Thymus (tissue), 11 donors: ENCODE results near the gene GRM5. TPM values are rescaled to one million over a fixed set of nuclear protein-coding genes. Genes with fewer than 3 reads are reported as not detected.
"Not testable (repeated sequence)": the region's sequence is repeated elsewhere in the genome, so short reads cannot be mapped to it uniquely, and the experiment has no call there.

ENCODE experiments used
- DNase-seq, 9 donors: peaks; one replicate each; pipeline ENCODE4 v3.0.0-alpha.2; 2013; ENCODE audit warnings: low spot score in 9 of 9, low read depth in 6 of 9, missing footprints in 1 of 9
- H3K27ac ChIP-seq, 2 donors: one replicate each; pipeline ENCODE4 v1.5.1; 2013; ENCODE audit warnings: control low read depth in 1 of 2, low read depth in 1 of 2, low read length in 1 of 2, mild to moderate bottlenecking in 1 of 2, moderate library complexity in 1 of 2
- H3K27me3 ChIP-seq, 2 donors: one replicate each; pipeline ENCODE4 v1.5.1; 2013; ENCODE audit warnings: low read length in 1 of 2; ENCODE audit not compliant: control insufficient read depth in 2 of 2, insufficient read depth in 1 of 2
- H3K36me3 ChIP-seq, 2 donors: one replicate each; pipeline ENCODE4 v1.5.1; 2013; ENCODE audit warnings: low read length in 1 of 2, mild to moderate bottlenecking in 1 of 2, moderate library complexity in 1 of 2; ENCODE audit not compliant: control insufficient read depth in 2 of 2, insufficient read depth in 2 of 2
- H3K4me1 ChIP-seq, 2 donors: one replicate each; pipeline ENCODE4 v1.5.1; 2013; ENCODE audit warnings: low read length in 2 of 2; ENCODE audit not compliant: control insufficient read depth in 2 of 2, insufficient read depth in 2 of 2
- H3K4me3 ChIP-seq, 2 donors: one replicate each; pipeline ENCODE4 v1.5.1; 2013; ENCODE audit warnings: low read length in 2 of 2, control low read depth in 1 of 2, mild to moderate bottlenecking in 1 of 2
- H3K9me3 ChIP-seq, 2 donors: one replicate each; pipeline ENCODE4 v1.5.1; 2013; ENCODE audit warnings: low read length in 1 of 2, mild to moderate bottlenecking in 1 of 2; ENCODE audit not compliant: control insufficient read depth in 2 of 2, insufficient read depth in 1 of 2
- WGBS: extraction: QIAGEN DNeasy Blood & Tissue Kit; methylation state at CpG from one replicate; pipeline ENCODE4 v1.1.7; 2013; 5-methylcytosine and 5-hydroxymethylcytosine counted together
- polyA plus RNA-seq: library from polyadenylated mRNA; stranded (reverse); fragments of 200-250 nt; gene quantifications from one replicate; pipeline ENCODE4 v1.2.3, GENCODE V29; 2013
- total RNA-seq: library from RNA; stranded (reverse); fragments of 120-200 nt; gene quantifications from one replicate; pipeline ENCODE4 v1.2.4, GENCODE V29; 2013
- donor health status: healthy.

Gene GRM5
- total and polyA plus RNA-seq, 2 donors = 0.05 TPM

GRCh38 chr11:89015614-89016013 is 50.2 kb downstream of the GRM5 start:
- no peak overlapping the region for H3K4me3 ChIP-seq
- DNase-seq = no peak
- no peaks in the 10 kb centered on the region for H3K27me3 ChIP-seq
- no peaks in the 10 kb centered on the region for H3K9me3 ChIP-seq
- no peaks in the 10 kb centered on the region for H3K4me1 ChIP-seq
- H3K36me3 ChIP-seq = no peaks in the 10 kb centered on the region
- WGBS = 0% methylated on average over 1 of the region's 1 CpG
- no peak overlapping the region for H3K27ac ChIP-seq

GRCh38 chr11:89000852-89001251 is 64.9 kb downstream of the GRM5 start:
- DNase-seq, H3K4me3 ChIP-seq, H3K27me3 ChIP-seq, H3K27ac ChIP-seq, H3K4me1 ChIP-seq, H3K9me3 ChIP-seq, H3K36me3 ChIP-seq: not testable (repeated sequence)

- no peaks in the 10 kb centered on the region for H3K27me3 ChIP-seq
- no peaks in the 10 kb centered on the region for H3K9me3 ChIP-seq
- H3K4me1 ChIP-seq = no peaks in the 10 kb centered on the region
- no peak for DNase-seq
- no peak overlapping the region for H3K4me3 ChIP-seq
- WGBS = 79% methylated on average over 2 of the region's 2 CpGs
- no peak overlapping the region for H3K27ac ChIP-seq
- no peaks in the 10 kb centered on the region for H3K36me3 ChIP-seq
Measured at GRCh38 chr11:88979641-88980040, 86.1 kb downstream of the GRM5 start.

- not testable (repeated sequence) for H3K4me1 ChIP-seq, H3K27me3 ChIP-seq, H3K9me3 ChIP-seq, H3K4me3 ChIP-seq, H3K27ac ChIP-seq, DNase-seq, H3K36me3 ChIP-seq
- 95% methylated on average over 3 of the region's 3 CpGs for WGBS
Measured at GRCh38 chr11:88978992-88979391, 86.8 kb downstream of the GRM5 start.

- H3K9me3 ChIP-seq, H3K27me3 ChIP-seq, H3K27ac ChIP-seq, DNase-seq, H3K4me3 ChIP-seq, H3K4me1 ChIP-seq, H3K36me3 ChIP-seq: not testable (repeated sequence)
Measured at GRCh38 chr11:88975441-88975840, 90.3 kb downstream of the GRM5 start.

- no peaks in the 10 kb centered on the region for H3K9me3 ChIP-seq
- no peaks in the 10 kb centered on the region for H3K36me3 ChIP-seq
- no peaks in the 10 kb centered on the region for H3K27me3 ChIP-seq
- H3K27ac ChIP-seq = no peak overlapping the region
- DNase-seq = no peak
- H3K4me1 ChIP-seq = no peaks in the 10 kb centered on the region
- no peak overlapping the region for H3K4me3 ChIP-seq
Measured at GRCh38 chr11:88972210-88972609, 93.6 kb downstream of the GRM5 start.

- H3K4me3 ChIP-seq, H3K27ac ChIP-seq, H3K27me3 ChIP-seq, H3K4me1 ChIP-seq, H3K36me3 ChIP-seq, H3K9me3 ChIP-seq, DNase-seq: not testable (repeated sequence)
- WGBS = 93% methylated on average over 2 of the region's 2 CpGs
Measured at GRCh38 chr11:88961621-88962020, 104.2 kb downstream of the GRM5 start.

- H3K36me3 ChIP-seq, H3K27me3 ChIP-seq, DNase-seq, H3K4me1 ChIP-seq, H3K27ac ChIP-seq, H3K9me3 ChIP-seq, H3K4me3 ChIP-seq: not testable (repeated sequence)
- WGBS = 66% methylated on average over 3 of the region's 3 CpGs
Measured at GRCh38 chr11:88959857-88960256, 105.9 kb downstream of the GRM5 start.

- Histone ChIP-seq H3K27me3 (no peaks in the 10 kb centered on the region), H3K9me3 (no peaks in the 10 kb centered on the region), H3K36me3 (no peaks in the 10 kb centered on the region), H3K27ac (no peak overlapping the region), H3K4me3 (no peak overlapping the region), H3K4me1 (no peaks in the 10 kb centered on the region)
- DNase-seq = no peak
Measured at GRCh38 chr11:88950975-88951374, 114.8 kb downstream of the GRM5 start.

GRCh38 chr11:88948908-88949307 is 116.9 kb downstream of the GRM5 start:
- not testable (repeated sequence) for DNase-seq, H3K9me3 ChIP-seq, H3K4me3 ChIP-seq, H3K36me3 ChIP-seq, H3K27me3 ChIP-seq, H3K4me1 ChIP-seq, H3K27ac ChIP-seq
